ENCODE results near the gene CHGA.

Gene CHGA

GRCh38 chr14:92958373-92959188 lies 35.6 kb downstream of the CHGA start:
- no peak overlapping the region for H3K4me3 ChIP-seq (ENCODE audit: low read depth in 1 of 2, low read length in 2 of 2)
- peaks cover 0 to 4% of the 10 kb centered on the region in 2 donors for H3K4me1 ChIP-seq (ENCODE audit: control insufficient read depth in 1 of 2, insufficient read depth in 2 of 2, low read length in 2 of 2)
- H3K27ac ChIP-seq (ENCODE audit: low read length): no peak overlapping the region
- H3K36me3 ChIP-seq (ENCODE audit: control insufficient read depth in 1 of 2, insufficient read depth in 2 of 2, low read length in 2 of 2): peaks cover 24 to 46% of the 10 kb centered on the region in 2 donors
- H3K27me3 ChIP-seq (ENCODE audit: low read depth, low read length): no peaks in the 10 kb centered on the region
- H3K9me3 ChIP-seq (ENCODE audit: control insufficient read depth in 1 of 2, low read length in 2 of 2): no peaks in the 10 kb centered on the region

GRCh38 chr14:92959189-92959531 lies 36.2 kb downstream of the CHGA start:
- Histone ChIP-seq H3K4me1 (ENCODE audit: control insufficient read depth in 1 of 2, insufficient read depth in 2 of 2, low read length in 2 of 2) (peaks cover 3 to 10% of the 10 kb centered on the region in 2 donors), H3K27ac (ENCODE audit: low read length) (no peak overlapping the region), H3K4me3 (ENCODE audit: low read depth in 1 of 2, low read length in 2 of 2) (no peak overlapping the region), H3K9me3 (ENCODE audit: control insufficient read depth in 1 of 2, low read length in 2 of 2) (no peaks in the 10 kb centered on the region), H3K27me3 (ENCODE audit: low read depth, low read length) (no peaks in the 10 kb centered on the region), H3K36me3 (ENCODE audit: control insufficient read depth in 1 of 2, insufficient read depth in 2 of 2, low read length in 2 of 2) (peaks cover 24 to 44% of the 10 kb centered on the region in 2 donors)

DNA sequence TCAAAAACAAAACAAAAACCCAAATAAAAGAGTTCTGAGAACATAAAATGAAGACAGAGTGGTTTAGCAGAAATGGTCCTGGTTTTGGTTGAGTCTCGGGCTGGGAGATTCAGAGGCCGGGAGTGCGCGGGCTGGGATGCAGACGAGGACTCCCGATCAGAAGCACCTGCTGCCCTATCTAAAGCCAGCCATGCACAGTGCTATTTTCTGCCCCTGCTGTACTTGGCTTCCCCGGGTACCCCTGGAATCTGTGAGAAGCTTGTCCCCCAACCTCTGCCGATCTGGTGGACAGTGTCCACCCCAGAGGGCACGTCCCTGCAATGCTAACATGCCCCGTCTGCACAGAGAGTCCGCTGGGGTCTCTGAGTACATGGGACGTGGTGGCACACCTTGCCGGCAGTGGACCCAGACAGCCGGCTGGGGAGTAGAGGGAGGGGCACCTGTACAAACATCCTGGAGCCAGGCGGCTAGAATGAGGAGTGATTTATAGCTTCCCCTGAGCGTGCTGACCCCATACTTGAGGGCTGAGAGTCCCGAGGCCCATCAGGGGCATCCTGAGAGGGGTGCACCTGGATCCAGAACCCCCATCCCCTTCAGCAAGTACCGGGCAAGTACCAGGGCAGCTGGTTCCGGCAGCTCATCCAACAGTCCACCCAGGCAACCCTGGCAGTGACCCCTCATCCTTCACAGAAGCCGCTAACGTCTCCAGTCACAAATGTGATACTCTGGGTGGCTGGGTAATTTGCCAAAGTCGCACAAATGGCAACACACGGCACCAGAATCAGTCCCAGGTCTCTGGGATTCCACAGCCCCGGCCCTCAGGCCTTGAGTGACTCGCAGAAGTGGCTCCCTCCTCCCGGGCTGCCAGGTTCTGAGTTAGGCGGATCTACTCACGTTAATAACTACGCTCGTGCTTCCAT lies 37.1 kb downstream of the CHGA start:
- peaks cover 24 to 42% of the 10 kb centered on the region in 2 donors for H3K36me3 ChIP-seq (ENCODE audit: control insufficient read depth in 1 of 2, insufficient read depth in 2 of 2, low read length in 2 of 2)
- H3K4me1 ChIP-seq (ENCODE audit: control insufficient read depth in 1 of 2, insufficient read depth in 2 of 2, low read length in 2 of 2): peaks cover 6 to 18% of the 10 kb centered on the region in 2 donors
- H3K27me3 ChIP-seq (ENCODE audit: low read depth, low read length): no peaks in the 10 kb centered on the region
- H3K9me3 ChIP-seq (ENCODE audit: control insufficient read depth in 1 of 2, low read length in 2 of 2): no peaks in the 10 kb centered on the region
- H3K27ac ChIP-seq (ENCODE audit: low read length): no peak overlapping the region
- H3K4me3 ChIP-seq (ENCODE audit: low read depth in 1 of 2, low read length in 2 of 2): no peak overlapping the region

GRCh38 chr14:92960706-92961566 lies 38.0 kb downstream of the CHGA start:
- Histone ChIP-seq H3K27ac (ENCODE audit: low read length) (no peak overlapping the region), H3K36me3 (ENCODE audit: control insufficient read depth in 1 of 2, insufficient read depth in 2 of 2, low read length in 2 of 2) (peaks cover 18 to 42% of the 10 kb centered on the region in 2 donors), H3K9me3 (ENCODE audit: control insufficient read depth in 1 of 2, low read length in 2 of 2) (no peaks in the 10 kb centered on the region), H3K4me3 (ENCODE audit: low read depth in 1 of 2, low read length in 2 of 2) (no peak overlapping the region), H3K27me3 (ENCODE audit: low read depth, low read length) (no peaks in the 10 kb centered on the region), H3K4me1 (ENCODE audit: control insufficient read depth in 1 of 2, insufficient read depth in 2 of 2, low read length in 2 of 2) (peaks cover 6 to 22% of the 10 kb centered on the region in 2 donors)

GRCh38 chr14:92961567-92961855 lies 38.6 kb downstream of the CHGA start:
- no peak overlapping the region for H3K27ac ChIP-seq (ENCODE audit: low read length)
- H3K9me3 ChIP-seq (ENCODE audit: control insufficient read depth in 1 of 2, low read length in 2 of 2): no peaks in the 10 kb centered on the region
- H3K36me3 ChIP-seq (ENCODE audit: control insufficient read depth in 1 of 2, insufficient read depth in 2 of 2, low read length in 2 of 2): peaks cover 18 to 42% of the 10 kb centered on the region in 2 donors
- no peaks in the 10 kb centered on the region for H3K27me3 ChIP-seq (ENCODE audit: low read depth, low read length)
- H3K4me1 ChIP-seq (ENCODE audit: control insufficient read depth in 1 of 2, insufficient read depth in 2 of 2, low read length in 2 of 2): peaks cover 6 to 22% of the 10 kb centered on the region in 2 donors
- H3K4me3 ChIP-seq (ENCODE audit: low read depth in 1 of 2, low read length in 2 of 2): no peak overlapping the region

- H3K27ac ChIP-seq (ENCODE audit: low read length): no peak overlapping the region
- peaks cover 6 to 22% of the 10 kb centered on the region in 2 donors for H3K4me1 ChIP-seq (ENCODE audit: control insufficient read depth in 1 of 2, insufficient read depth in 2 of 2, low read length in 2 of 2)
- no peaks in the 10 kb centered on the region for H3K27me3 ChIP-seq (ENCODE audit: low read depth, low read length)
- peaks cover 16 to 35% of the 10 kb centered on the region in 2 donors for H3K36me3 ChIP-seq (ENCODE audit: control insufficient read depth in 1 of 2, insufficient read depth in 2 of 2, low read length in 2 of 2)
- no peak overlapping the region for H3K4me3 ChIP-seq (ENCODE audit: low read depth in 1 of 2, low read length in 2 of 2)
- no peaks in the 10 kb centered on the region for H3K9me3 ChIP-seq (ENCODE audit: control insufficient read depth in 1 of 2, low read length in 2 of 2)
Observed at GRCh38 chr14:92962031-92962830, 39.3 kb downstream of the CHGA start.

DNA sequence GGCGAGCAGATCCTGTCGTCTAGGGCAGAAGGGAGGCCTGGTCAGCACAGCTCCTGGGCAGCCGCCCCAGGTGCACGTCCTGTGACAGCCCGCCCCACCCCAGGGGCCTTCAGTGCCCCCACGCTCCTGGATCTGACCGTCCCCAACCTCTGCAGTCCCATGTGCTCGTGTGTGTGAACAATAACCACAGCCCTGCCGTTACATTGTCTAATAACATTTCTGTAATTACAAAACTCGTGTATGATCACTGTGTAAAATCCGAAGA lies 39.8 kb downstream of the CHGA start:
- H3K4me1 ChIP-seq (ENCODE audit: control insufficient read depth in 1 of 2, insufficient read depth in 2 of 2, low read length in 2 of 2): peaks cover 6 to 22% of the 10 kb centered on the region in 2 donors
- peaks cover 11 to 30% of the 10 kb centered on the region in 2 donors for H3K36me3 ChIP-seq (ENCODE audit: control insufficient read depth in 1 of 2, insufficient read depth in 2 of 2, low read length in 2 of 2)
- no peaks in the 10 kb centered on the region for H3K27me3 ChIP-seq (ENCODE audit: low read depth, low read length)
- no peaks in the 10 kb centered on the region for H3K9me3 ChIP-seq (ENCODE audit: control insufficient read depth in 1 of 2, low read length in 2 of 2)
- H3K27ac ChIP-seq (ENCODE audit: low read length): no peak overlapping the region
- H3K4me3 ChIP-seq (ENCODE audit: low read depth in 1 of 2, low read length in 2 of 2): no peak overlapping the region

GRCh38 chr14:92963301-92964123 lies 40.6 kb downstream of the CHGA start:
- Histone ChIP-seq H3K36me3 (ENCODE audit: control insufficient read depth in 1 of 2, insufficient read depth in 2 of 2, low read length in 2 of 2) (peaks cover 4 to 22% of the 10 kb centered on the region in 2 donors), H3K9me3 (ENCODE audit: control insufficient read depth in 1 of 2, low read length in 2 of 2) (no peaks in the 10 kb centered on the region), H3K27me3 (ENCODE audit: low read depth, low read length) (no peaks in the 10 kb centered on the region), H3K27ac (ENCODE audit: low read length) (no peak overlapping the region), H3K4me1 (ENCODE audit: control insufficient read depth in 1 of 2, insufficient read depth in 2 of 2, low read length in 2 of 2) (peaks cover 6 to 22% of the 10 kb centered on the region in 2 donors), H3K4me3 (ENCODE audit: low read depth in 1 of 2, low read length in 2 of 2) (no peak overlapping the region)

GRCh38 chr14:92964124-92965109 lies 41.5 kb downstream of the CHGA start:
- H3K4me1 ChIP-seq (ENCODE audit: control insufficient read depth in 1 of 2, insufficient read depth in 2 of 2, low read length in 2 of 2): peaks cover 6 to 22% of the 10 kb centered on the region in 2 donors
- H3K27ac ChIP-seq (ENCODE audit: low read length): no peak overlapping the region
- H3K4me3 ChIP-seq (ENCODE audit: low read depth in 1 of 2, low read length in 2 of 2): no peak overlapping the region
- H3K27me3 ChIP-seq (ENCODE audit: low read depth, low read length): no peaks in the 10 kb centered on the region
- H3K9me3 ChIP-seq (ENCODE audit: control insufficient read depth in 1 of 2, low read length in 2 of 2): no peaks in the 10 kb centered on the region
- H3K36me3 ChIP-seq (ENCODE audit: control insufficient read depth in 1 of 2, insufficient read depth in 2 of 2, low read length in 2 of 2): peaks cover 4 to 14% of the 10 kb centered on the region in 2 donors

Data from muscle layer of duodenum (tissue), 2 donors.